Vagina (tissue), 2 donors: ENCODE measurements around the gene TEX2. TPM values are rescaled to one million over a fixed set of nuclear protein-coding genes. Genes with fewer than 3 reads are reported as not detected.
A peak's percentile ranks its signal among the peaks of the same experiment; 100 is the strongest.

Experiments used
- DNase-seq, 2 donors: peaks; one replicate each; pipeline ENCODE4 v3.0.0-alpha.2; 2017; ENCODE audit errors: extremely low spot score in 2 of 2
- H3K27ac ChIP-seq: fragments of 200-600 bp; sonication (generic); one replicate; pipeline ENCODE4 v1.5.1; 2019
- H3K27me3 ChIP-seq: fragments of 200-600 bp; sonication (generic); one replicate; pipeline ENCODE4 v1.5.1; 2019
- H3K36me3 ChIP-seq, 2 donors: fragments of 200-600 bp; sonication (generic); one replicate each; pipeline ENCODE4 v1.5.1; 2017 to 2019
- H3K4me1 ChIP-seq: fragments of 200-600 bp; sonication (generic); one replicate; pipeline ENCODE4 v1.5.1; 2019
- H3K4me3 ChIP-seq, 2 donors: fragments of 200-600 bp; sonication (generic); 1 replicate in 1 of 2; 2 replicates in 1 of 2; pipeline ENCODE4 v1.5.1; 2016 to 2019
- H3K9me3 ChIP-seq: fragments of 200-600 bp; sonication (generic); one replicate; pipeline ENCODE4 v1.5.1; 2019
- POLR2A ChIP-seq, 2 donors: fragments of 450-650 bp; IDR thresholded peaks; one replicate each; pipeline ENCODE4 v1.6.1; 2017; ENCODE audit warnings: antibody characterized with exemption in 2 of 2, mild to moderate bottlenecking in 2 of 2, moderate library complexity in 2 of 2
- POLR2AphosphoS5 ChIP-seq, 2 donors: sonication (generic); formaldehyde crosslinking; IDR thresholded peaks; one replicate each; pipeline ENCODE4 v1.9.0; 2017; ENCODE audit warnings: antibody characterized with exemption in 2 of 2, mild to moderate bottlenecking in 2 of 2, low read depth in 1 of 2; ENCODE audit not compliant: insufficient read depth in 1 of 2
- intact Hi-C: fragments of 100-400 bp; cut with DNase I; formaldehyde crosslinking; loops from one replicate; pipeline ENCODE4 v1.15.1; 2023
- total RNA-seq: library from RNA; depleted of rRNA; stranded (reverse); fragments of >200 nt; gene quantifications from one replicate; pipeline ENCODE4 v1.2.3, GENCODE V29; 2016
- TF ChIP-seq, protein P1 (sequence below), 3 experiments: fragments of 450-650 bp in 2 of 3; fragments of 200-600 bp in 1 of 3; sonication (generic) in 1 of 3; IDR thresholded peaks; one replicate each; pipeline ENCODE4 v1.5.1; 2017 to 2019; ENCODE audit warnings: antibody characterized with exemption in 3 of 3, mild to moderate bottlenecking in 2 of 3, moderate library complexity in 2 of 3

Gene TEX2
- total RNA-seq, 1 donor from 2014 or later: 32.4 TPM

DNA sequence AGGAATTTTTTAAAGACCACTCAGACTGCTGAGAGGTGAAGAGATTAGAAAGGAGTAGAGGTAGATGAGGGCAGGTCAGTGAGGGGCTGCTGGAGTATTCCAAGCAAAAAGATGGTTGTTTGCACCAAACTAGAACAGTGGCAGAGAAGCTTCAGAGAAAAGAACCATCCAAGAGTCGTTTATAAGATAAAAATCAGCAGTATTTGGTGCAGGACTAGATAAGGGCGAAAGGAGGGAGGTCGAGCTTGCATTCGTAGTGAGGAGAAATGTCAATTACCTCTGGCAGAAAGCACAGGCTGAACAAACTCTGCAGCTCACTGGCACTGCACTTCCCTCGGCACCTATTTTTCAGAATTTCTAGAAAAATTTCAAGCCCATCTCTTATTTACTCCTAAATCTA is 9.6 kb downstream of the TEX2 start:
- Histone ChIP-seq H3K4me3 (no peak overlapping the region), H3K36me3 (no peaks in the 10 kb centered on the region), H3K4me1 (peaks cover 19% of the 10 kb centered on the region), H3K27me3 (no peaks in the 10 kb centered on the region), H3K27ac (no peak overlapping the region), H3K9me3 (no peaks in the 10 kb centered on the region)
- intact Hi-C loops: no loop called here
- DNase-seq: no peak
- TF ChIP-seq, protein P1, sequence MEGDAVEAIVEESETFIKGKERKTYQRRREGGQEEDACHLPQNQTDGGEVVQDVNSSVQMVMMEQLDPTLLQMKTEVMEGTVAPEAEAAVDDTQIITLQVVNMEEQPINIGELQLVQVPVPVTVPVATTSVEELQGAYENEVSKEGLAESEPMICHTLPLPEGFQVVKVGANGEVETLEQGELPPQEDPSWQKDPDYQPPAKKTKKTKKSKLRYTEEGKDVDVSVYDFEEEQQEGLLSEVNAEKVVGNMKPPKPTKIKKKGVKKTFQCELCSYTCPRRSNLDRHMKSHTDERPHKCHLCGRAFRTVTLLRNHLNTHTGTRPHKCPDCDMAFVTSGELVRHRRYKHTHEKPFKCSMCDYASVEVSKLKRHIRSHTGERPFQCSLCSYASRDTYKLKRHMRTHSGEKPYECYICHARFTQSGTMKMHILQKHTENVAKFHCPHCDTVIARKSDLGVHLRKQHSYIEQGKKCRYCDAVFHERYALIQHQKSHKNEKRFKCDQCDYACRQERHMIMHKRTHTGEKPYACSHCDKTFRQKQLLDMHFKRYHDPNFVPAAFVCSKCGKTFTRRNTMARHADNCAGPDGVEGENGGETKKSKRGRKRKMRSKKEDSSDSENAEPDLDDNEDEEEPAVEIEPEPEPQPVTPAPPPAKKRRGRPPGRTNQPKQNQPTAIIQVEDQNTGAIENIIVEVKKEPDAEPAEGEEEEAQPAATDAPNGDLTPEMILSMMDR (IDR thresholded peaks at IDR 0.05): no peak
- TF ChIP-seq POLR2AphosphoS5 (IDR thresholded peaks at IDR 0.05; ENCODE audit: insufficient read depth in 1 of 2, low read depth in 1 of 2) (no peak), POLR2A (IDR thresholded peaks at IDR 0.05) (no peak)

DNA sequence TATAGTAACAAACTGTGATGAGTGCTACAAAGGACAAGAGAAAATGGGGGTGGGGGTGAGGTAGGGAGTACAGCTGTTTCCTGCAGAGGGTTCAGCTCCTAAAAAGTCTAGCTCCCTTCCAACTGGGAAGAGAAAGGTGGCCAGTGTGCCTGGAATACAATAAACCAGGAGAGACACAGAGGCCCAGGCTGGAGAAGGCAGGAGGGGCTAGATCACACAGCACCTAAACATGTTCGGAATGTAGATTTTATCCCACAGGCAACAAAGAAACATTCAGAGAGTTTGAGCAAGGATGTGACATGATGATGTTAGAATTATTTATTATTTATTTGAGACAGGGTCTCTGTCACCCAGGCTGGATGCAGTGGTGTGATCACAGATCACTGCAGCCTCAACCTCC is 10.2 kb downstream of the TEX2 start:
- DNase-seq: no peak
- Histone ChIP-seq H3K36me3 (no peaks in the 10 kb centered on the region), H3K27ac (no peak overlapping the region), H3K4me3 (no peak overlapping the region), H3K27me3 (no peaks in the 10 kb centered on the region), H3K9me3 (no peaks in the 10 kb centered on the region), H3K4me1 (peaks cover 13% of the 10 kb centered on the region)
- intact Hi-C loops: no loop called here
- no peak for TF ChIP-seq POLR2AphosphoS5 (IDR thresholded peaks at IDR 0.05; ENCODE audit: insufficient read depth in 1 of 2, low read depth in 1 of 2)
- TF ChIP-seq POLR2A (IDR thresholded peaks at IDR 0.05): no peak
- TF ChIP-seq, protein P1 (IDR thresholded peaks at IDR 0.05): no peak

DNA sequence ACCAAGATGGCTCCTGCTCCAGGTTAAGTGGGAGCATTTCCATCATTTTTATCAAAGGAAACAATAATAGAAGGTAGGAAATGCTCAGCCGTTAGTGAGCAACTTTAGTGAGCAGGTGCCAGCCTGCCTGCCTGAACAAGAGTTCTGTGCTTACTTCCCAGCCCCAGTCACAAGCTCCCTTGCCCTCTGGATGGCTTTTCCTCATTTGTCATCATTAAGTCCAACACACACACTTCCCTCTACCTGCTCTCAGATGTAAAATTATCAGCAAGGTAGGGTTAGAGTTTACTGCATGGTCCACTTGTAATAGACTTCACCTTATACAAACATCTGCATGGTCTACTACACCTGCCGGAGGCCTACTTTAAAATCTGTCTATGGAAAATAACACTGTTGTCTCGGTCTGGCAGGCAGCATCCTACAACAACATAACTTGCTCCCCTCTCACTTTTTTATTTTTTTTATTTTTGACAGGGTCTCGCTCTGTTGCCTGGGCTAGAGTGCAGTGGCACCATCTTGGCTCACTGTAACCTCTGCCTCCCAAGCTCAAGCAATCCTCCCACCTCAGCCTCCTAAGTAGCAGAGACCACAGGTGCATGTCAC is 12.7 kb downstream of the TEX2 start:
- H3K4me1 ChIP-seq: peaks cover 13% of the 10 kb centered on the region
- no peaks in the 10 kb centered on the region for H3K9me3 ChIP-seq
- peak in 1 of 2 donors; percentile 29 for TF ChIP-seq POLR2AphosphoS5 (IDR thresholded peaks at IDR 0.05; ENCODE audit: insufficient read depth in 1 of 2, low read depth in 1 of 2)
- TF ChIP-seq, protein P1 (IDR thresholded peaks at IDR 0.05): no peak
- no peaks in the 10 kb centered on the region for H3K36me3 ChIP-seq
- H3K4me3 ChIP-seq: no peak overlapping the region
- no peak overlapping the region for H3K27ac ChIP-seq
- intact Hi-C loops: no loop called here
- DNase-seq: no peak
- no peaks in the 10 kb centered on the region for H3K27me3 ChIP-seq

DNA sequence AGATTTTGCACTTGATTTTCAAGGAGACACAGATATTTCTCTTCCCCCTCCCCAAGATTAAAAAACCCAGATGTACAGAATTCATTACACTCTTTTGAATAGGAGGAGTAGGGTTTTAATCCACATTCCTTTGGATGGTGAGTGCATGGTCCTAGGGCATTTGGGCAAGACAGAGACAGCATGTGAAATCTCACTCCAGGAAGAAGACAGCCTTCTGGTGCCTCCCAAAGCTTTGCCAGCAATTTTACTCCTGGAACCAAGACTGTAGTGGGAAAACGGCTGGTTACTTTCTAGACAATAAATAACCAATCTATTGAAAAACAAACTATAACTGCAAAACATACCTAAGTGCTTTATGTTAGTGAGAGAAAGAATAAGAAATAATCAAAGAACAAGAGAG is 15.2 kb downstream of the TEX2 start:
- no peak for TF ChIP-seq POLR2A (IDR thresholded peaks at IDR 0.05)
- no peak for TF ChIP-seq POLR2AphosphoS5 (IDR thresholded peaks at IDR 0.05; ENCODE audit: insufficient read depth in 1 of 2, low read depth in 1 of 2)
- TF ChIP-seq, protein P1 (IDR thresholded peaks at IDR 0.05): no peak

DNA sequence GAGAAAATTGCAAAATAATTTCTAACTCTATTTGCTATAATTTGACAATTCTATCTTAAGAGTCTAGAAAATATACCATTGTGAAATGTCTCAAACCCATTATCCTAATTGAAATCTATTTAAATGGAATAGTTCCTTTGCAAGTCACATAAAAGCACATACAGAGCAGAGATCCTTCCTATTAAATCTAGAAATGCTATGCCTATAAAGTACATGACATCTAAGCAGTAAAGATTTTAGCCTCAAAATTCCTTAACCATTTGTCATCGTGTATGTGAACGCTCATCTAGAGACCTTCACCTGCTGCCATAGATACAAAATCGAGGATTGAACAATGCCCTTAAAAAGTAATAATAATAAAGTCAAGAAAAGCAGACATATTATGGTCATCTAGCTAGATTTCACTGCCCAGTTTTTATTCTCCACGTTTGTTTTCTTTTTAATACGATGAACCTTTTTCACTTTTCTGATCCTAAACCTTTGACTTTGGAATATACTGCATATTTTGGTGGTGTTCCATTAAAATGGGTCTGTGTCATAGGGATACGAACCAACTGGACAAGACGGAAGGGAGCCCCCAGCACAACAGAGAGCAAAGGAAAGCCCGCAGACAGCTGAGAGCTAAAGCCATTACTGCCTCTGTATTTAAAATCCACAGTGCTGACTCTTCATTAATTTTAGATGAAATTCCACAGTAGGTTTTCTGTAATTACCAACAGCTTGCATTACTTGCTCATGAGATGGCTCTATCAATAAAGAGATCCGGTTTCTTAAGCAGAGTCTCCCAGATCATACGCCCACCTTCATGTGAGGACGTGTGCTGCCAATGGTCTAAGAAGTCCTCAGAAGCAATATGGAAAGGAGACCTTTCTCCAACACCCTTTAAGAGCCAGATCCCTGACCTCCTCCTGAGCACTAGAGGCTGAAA is 17.6 kb downstream of the TEX2 start:
- intact Hi-C loops: no loop called here
- Histone ChIP-seq H3K9me3 (no peaks in the 10 kb centered on the region), H3K27me3 (no peaks in the 10 kb centered on the region), H3K4me3 (no peak overlapping the region), H3K27ac (no peak overlapping the region), H3K36me3 (no peaks in the 10 kb centered on the region), H3K4me1 (peaks cover 27% of the 10 kb centered on the region)
- DNase-seq: no peak
- TF ChIP-seq, protein P1 (IDR thresholded peaks at IDR 0.05): no peak
- TF ChIP-seq POLR2AphosphoS5 (IDR thresholded peaks at IDR 0.05; ENCODE audit: insufficient read depth in 1 of 2, low read depth in 1 of 2) (no peak), POLR2A (IDR thresholded peaks at IDR 0.05) (no peak)

More for the DNA sequence above, 15.2 kb downstream of the TEX2 start:
- no peaks in the 10 kb centered on the region for H3K36me3 ChIP-seq
- H3K27me3 ChIP-seq: no peaks in the 10 kb centered on the region
- peaks cover 18% of the 10 kb centered on the region for H3K4me1 ChIP-seq
- no peak overlapping the region for H3K4me3 ChIP-seq
- H3K27ac ChIP-seq: no peak overlapping the region
- no peaks in the 10 kb centered on the region for H3K9me3 ChIP-seq
- intact Hi-C loops: no loop called here
- no peak for DNase-seq
